ENCODE results near the gene CYGB.

- no peak for TF ChIP-seq CTCF (IDR thresholded peaks at IDR 0.05; ENCODE audit: low read depth, low read length, poor library complexity, severe bottlenecking)
- no peak for TF ChIP-seq EZH2phosphoT487 (IDR thresholded peaks at IDR 0.05; ENCODE audit: borderline replicate concordance, low read length)
Observed at GRCh38 chr17:76499267-76499667, 38.2 kb downstream of the CYGB start.

Measured in DOHH2 (cell line).